ENCODE data around the gene ALG14. TPM values are rescaled to one million over a fixed set of nuclear protein-coding genes. Genes with fewer than 3 reads are reported as not detected.

Gene ALG14
- total and polyA plus RNA-seq, 4 donors, result 1.0 to 16.6 (median 1.9) TPM

- H3K27ac ChIP-seq (ENCODE audit: low read depth in 1 of 2, low read length in 2 of 2), result no peak overlapping the region
Measured at GRCh38 chr1:95012389-95012788, 60.4 kb downstream of the ALG14 start.

GRCh38 chr1:95010158-95010557, 62.6 kb downstream of the ALG14 start:
- Histone ChIP-seq H3K9ac (ENCODE audit: low read depth in 1 of 2, low read length in 2 of 2) (no peak overlapping the region), H3K27me3 (ENCODE audit: control insufficient read depth in 4 of 4, insufficient read depth in 4 of 4, low read length in 3 of 4) (no peaks in the 10 kb centered on the region), H3K4me3 (ENCODE audit: low read depth in 1 of 3, low read length in 3 of 3) (no peak overlapping the region), H3K36me3 (ENCODE audit: control insufficient read depth in 4 of 4, insufficient read depth in 3 of 4, low read depth in 1 of 4, low read length in 3 of 4) (no peaks in the 10 kb centered on the region), H3K27ac (ENCODE audit: low read depth in 1 of 2, low read length in 2 of 2) (no peak overlapping the region), H3K4me1 (ENCODE audit: control insufficient read depth in 4 of 4, insufficient read depth in 4 of 4, low read length in 3 of 4) (peaks cover 3 to 9% (median 4%) of the 10 kb centered on the region in 4 donors), H3K9me3 (ENCODE audit: control insufficient read depth in 4 of 4, low read length in 3 of 4) (no peaks in the 10 kb centered on the region)
- no peak for TF ChIP-seq ATF3 (IDR thresholded peaks at IDR 0.05)
- no peak for DNase-seq (ENCODE audit: low spot score)

More at GRCh38 chr1:95012389-95012788, 60.4 kb downstream of the ALG14 start:
- H3K36me3 ChIP-seq (ENCODE audit: control insufficient read depth in 4 of 4, insufficient read depth in 3 of 4, low read depth in 1 of 4, low read length in 3 of 4), result no peaks in the 10 kb centered on the region
- 96% methylated on average over 3 of the region's 3 CpGs for WGBS
- TF ChIP-seq RXRA (IDR thresholded peaks at IDR 0.05) (no peak), ZBTB33 (IDR thresholded peaks at IDR 0.05) (no peak), JUND (IDR thresholded peaks at IDR 0.05) (no peak), REST (IDR thresholded peaks at IDR 0.05) (no peak), EGR1 (IDR thresholded peaks at IDR 0.05; ENCODE audit: low read depth in 2 of 2) (no peak), GABPA (IDR thresholded peaks at IDR 0.05 in 1 of 2, conservative IDR thresholded peaks at IDR 0.05 in 1 of 2) (no peak), HNF4A (conservative IDR thresholded peaks at IDR 0.05) (no peak), SP1 (IDR thresholded peaks at IDR 0.05) (no peak), NR2F2 (IDR thresholded peaks at IDR 0.05) (no peak), HNF4G (IDR thresholded peaks at IDR 0.05) (no peak), FOXA1 (IDR thresholded peaks at IDR 0.05) (no peak), MAX (IDR thresholded peaks at IDR 0.05) (no peak)
- DNase-seq (ENCODE audit: low spot score), result no peak
- no peak overlapping the region for H3K9ac ChIP-seq (ENCODE audit: low read depth in 1 of 2, low read length in 2 of 2)
- H3K27me3 ChIP-seq (ENCODE audit: control insufficient read depth in 4 of 4, insufficient read depth in 4 of 4, low read length in 3 of 4), result no peaks in the 10 kb centered on the region
- no peak overlapping the region for H3K4me3 ChIP-seq (ENCODE audit: low read depth in 1 of 3, low read length in 3 of 3)
- H3K4me1 ChIP-seq (ENCODE audit: control insufficient read depth in 4 of 4, insufficient read depth in 4 of 4, low read length in 3 of 4), result peaks cover 3 to 9% (median 4%) of the 10 kb centered on the region in 4 donors
- no peaks in the 10 kb centered on the region for H3K9me3 ChIP-seq (ENCODE audit: control insufficient read depth in 4 of 4, low read length in 3 of 4)

- Histone ChIP-seq H3K9ac (ENCODE audit: low read depth in 1 of 2, low read length in 2 of 2) (no peak overlapping the region), H3K27ac (ENCODE audit: low read depth in 1 of 2, low read length in 2 of 2) (no peak overlapping the region), H3K36me3 (ENCODE audit: control insufficient read depth in 4 of 4, insufficient read depth in 3 of 4, low read depth in 1 of 4, low read length in 3 of 4) (no peaks in the 10 kb centered on the region), H3K27me3 (ENCODE audit: control insufficient read depth in 4 of 4, insufficient read depth in 4 of 4, low read length in 3 of 4) (no peaks in the 10 kb centered on the region), H3K4me1 (ENCODE audit: control insufficient read depth in 4 of 4, insufficient read depth in 4 of 4, low read length in 3 of 4) (no peaks in the 10 kb centered on the region), H3K9me3 (ENCODE audit: control insufficient read depth in 4 of 4, low read length in 3 of 4) (no peaks in the 10 kb centered on the region), H3K4me3 (ENCODE audit: low read depth in 1 of 3, low read length in 3 of 3) (no peak overlapping the region)
- no peak for DNase-seq (ENCODE audit: low spot score)
- no peak for TF ChIP-seq CTCF (IDR thresholded peaks at IDR 0.05; ENCODE audit: low read depth, low read length, missing input control)
- TF ChIP-seq NR2F2 (IDR thresholded peaks at IDR 0.05), result no peak
- no peak for TF ChIP-seq RAD21 (IDR thresholded peaks at IDR 0.05)
- no peak for TF ChIP-seq FOXA2 (IDR thresholded peaks at IDR 0.05)
- TF ChIP-seq EGR1 (IDR thresholded peaks at IDR 0.05; ENCODE audit: low read depth in 2 of 2), result no peak
- no peak for TF ChIP-seq FOXA1 (IDR thresholded peaks at IDR 0.05)
- TF ChIP-seq JUND (IDR thresholded peaks at IDR 0.05), result no peak
- TF ChIP-seq SP1 (IDR thresholded peaks at IDR 0.05), result no peak
Measured at GRCh38 chr1:95007687-95008086, 65.1 kb downstream of the ALG14 start.
